ENCODE measurements around the gene TAF4.

TAF4 gene

GRCh38 chr20:62027116-62027515 lies 38.6 kb downstream of the TAF4 start:
- peak; percentile 36 for DNase-seq (ENCODE audit: low read depth)
- H3K4me3 ChIP-seq (ENCODE audit: control insufficient read depth, low read depth, low read length) = no peak overlapping the region
- TF ChIP-seq CTCF (conservative IDR thresholded peaks at IDR 0.05; ENCODE audit: control insufficient read depth, insufficient read depth, low read depth, low read length) = no peak

GRCh38 chr20:62026564-62026856 lies 39.2 kb downstream of the TAF4 start:
- H3K4me3 ChIP-seq (ENCODE audit: control insufficient read depth, low read depth, low read length) = no peak overlapping the region
- TF ChIP-seq CTCF (conservative IDR thresholded peaks at IDR 0.05; ENCODE audit: control insufficient read depth, insufficient read depth, low read depth, low read length) = no peak
- DNase-seq (ENCODE audit: low read depth) = no peak

DNA sequence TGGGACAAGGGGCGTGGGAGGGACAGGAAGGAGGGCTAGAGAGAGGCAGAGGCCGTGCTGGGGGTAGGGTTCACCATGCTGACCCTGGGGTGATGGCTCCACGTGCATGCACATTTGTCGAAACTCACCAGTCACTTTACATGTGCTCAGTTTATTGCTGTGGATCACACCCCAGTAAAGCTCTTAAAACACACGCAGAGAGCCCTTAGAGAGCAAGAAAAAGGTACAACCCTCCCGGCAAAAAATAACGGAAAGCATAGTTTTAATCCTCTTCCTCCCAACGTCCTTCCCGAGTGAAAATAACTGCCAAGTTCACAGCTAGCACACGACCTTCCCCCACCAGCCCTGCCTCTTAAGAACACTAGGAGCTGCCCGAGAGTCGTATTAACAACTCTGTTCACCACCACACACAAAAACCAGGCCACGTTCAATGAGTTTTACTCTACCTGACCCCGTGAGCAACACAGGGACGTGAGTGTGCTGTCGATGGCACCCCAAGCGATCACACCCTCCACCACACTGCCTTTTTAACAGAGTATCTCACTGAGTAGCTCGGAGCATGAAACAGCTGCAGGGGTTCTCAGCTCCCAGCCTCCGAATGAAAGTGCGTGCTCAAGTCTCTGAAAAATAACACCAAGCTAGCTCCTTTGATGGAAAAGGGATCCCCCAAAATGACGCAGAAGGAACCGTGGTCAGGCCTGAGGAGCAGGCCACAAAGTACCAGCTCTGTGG lies 39.7 kb downstream of the TAF4 start:
- peak; percentile 83 for TF ChIP-seq CTCF (conservative IDR thresholded peaks at IDR 0.05; ENCODE audit: control insufficient read depth, insufficient read depth, low read depth, low read length)
- DNase-seq (ENCODE audit: low read depth) = peak; percentile 76
- H3K4me3 ChIP-seq (ENCODE audit: control insufficient read depth, low read depth, low read length) = no peak overlapping the region

- no peak for DNase-seq (ENCODE audit: low read depth)
- no peak for TF ChIP-seq CTCF (conservative IDR thresholded peaks at IDR 0.05; ENCODE audit: control insufficient read depth, insufficient read depth, low read depth, low read length)
- no peak overlapping the region for H3K4me3 ChIP-seq (ENCODE audit: control insufficient read depth, low read depth, low read length)
Observed at GRCh38 chr20:62025394-62025793, 40.3 kb downstream of the TAF4 start.

GRCh38 chr20:62023935-62024334 lies 41.7 kb downstream of the TAF4 start:
- no peak for TF ChIP-seq CTCF (conservative IDR thresholded peaks at IDR 0.05; ENCODE audit: control insufficient read depth, insufficient read depth, low read depth, low read length)
- H3K4me3 ChIP-seq (ENCODE audit: control insufficient read depth, low read depth, low read length) = no peak overlapping the region
- no peak for DNase-seq (ENCODE audit: low read depth)

GRCh38 chr20:62022575-62023139 lies 43.0 kb downstream of the TAF4 start:
- DNase-seq (ENCODE audit: low read depth) = no peak
- no peak overlapping the region for H3K4me3 ChIP-seq (ENCODE audit: control insufficient read depth, low read depth, low read length)
- no peak for TF ChIP-seq CTCF (conservative IDR thresholded peaks at IDR 0.05; ENCODE audit: control insufficient read depth, insufficient read depth, low read depth, low read length)

All from fibroblast of mammary gland (primary cell).